Measurements from ENCODE around the gene SLAMF9.

DNA sequence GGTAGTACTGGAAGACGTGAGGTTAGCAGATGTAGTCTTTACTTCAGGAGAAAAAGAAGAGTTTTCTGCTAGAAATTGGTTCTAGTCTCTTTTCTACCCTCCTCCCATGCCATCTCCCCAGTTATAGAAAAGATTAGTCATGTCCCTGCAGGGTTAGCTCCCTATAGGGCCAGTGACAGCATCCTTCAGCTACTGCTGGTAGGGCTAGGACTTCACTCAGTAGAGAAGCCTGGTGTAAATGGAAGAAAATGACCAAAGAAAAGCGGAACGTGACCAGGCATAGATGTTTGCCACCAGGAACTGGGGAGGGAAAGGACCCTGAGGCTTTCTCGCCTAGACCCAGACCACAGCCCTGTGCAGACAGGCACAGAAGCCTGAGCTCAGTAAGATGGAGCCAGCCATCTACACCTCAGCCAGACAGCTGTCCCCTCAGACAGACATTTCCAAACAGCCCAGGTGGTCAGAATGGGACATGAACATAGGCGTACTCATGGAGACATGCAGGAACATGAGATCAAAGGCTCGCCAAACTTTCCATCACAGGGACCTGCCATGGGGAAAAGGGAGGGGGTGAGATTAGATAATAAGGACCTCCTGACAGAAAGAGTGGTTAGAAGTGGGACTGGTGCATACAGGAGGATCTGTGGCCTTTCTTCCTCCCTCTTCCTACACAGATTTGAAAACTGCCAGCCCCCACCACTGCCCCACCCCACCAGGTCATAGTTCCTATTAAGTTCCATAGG, 23.5 kb upstream of the SLAMF9 start:
- TF ChIP-seq, protein P1, sequence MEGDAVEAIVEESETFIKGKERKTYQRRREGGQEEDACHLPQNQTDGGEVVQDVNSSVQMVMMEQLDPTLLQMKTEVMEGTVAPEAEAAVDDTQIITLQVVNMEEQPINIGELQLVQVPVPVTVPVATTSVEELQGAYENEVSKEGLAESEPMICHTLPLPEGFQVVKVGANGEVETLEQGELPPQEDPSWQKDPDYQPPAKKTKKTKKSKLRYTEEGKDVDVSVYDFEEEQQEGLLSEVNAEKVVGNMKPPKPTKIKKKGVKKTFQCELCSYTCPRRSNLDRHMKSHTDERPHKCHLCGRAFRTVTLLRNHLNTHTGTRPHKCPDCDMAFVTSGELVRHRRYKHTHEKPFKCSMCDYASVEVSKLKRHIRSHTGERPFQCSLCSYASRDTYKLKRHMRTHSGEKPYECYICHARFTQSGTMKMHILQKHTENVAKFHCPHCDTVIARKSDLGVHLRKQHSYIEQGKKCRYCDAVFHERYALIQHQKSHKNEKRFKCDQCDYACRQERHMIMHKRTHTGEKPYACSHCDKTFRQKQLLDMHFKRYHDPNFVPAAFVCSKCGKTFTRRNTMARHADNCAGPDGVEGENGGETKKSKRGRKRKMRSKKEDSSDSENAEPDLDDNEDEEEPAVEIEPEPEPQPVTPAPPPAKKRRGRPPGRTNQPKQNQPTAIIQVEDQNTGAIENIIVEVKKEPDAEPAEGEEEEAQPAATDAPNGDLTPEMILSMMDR (IDR thresholded peaks at IDR 0.05; ENCODE audit: low read depth, low read length, missing input control): no peak
- no peak for TF ChIP-seq JUND (IDR thresholded peaks at IDR 0.05)
- TF ChIP-seq GABPA (IDR thresholded peaks at IDR 0.05 in 1 of 2, conservative IDR thresholded peaks at IDR 0.05 in 1 of 2): no peak
- TF ChIP-seq ATF3 (IDR thresholded peaks at IDR 0.05): no peak
- no peak for TF ChIP-seq REST (IDR thresholded peaks at IDR 0.05)
- TF ChIP-seq FOXA1 (IDR thresholded peaks at IDR 0.05): no peak
- TF ChIP-seq RAD21 (IDR thresholded peaks at IDR 0.05): no peak
- TF ChIP-seq TAF1 (conservative IDR thresholded peaks at IDR 0.05): no peak
- TF ChIP-seq ZBTB33 (IDR thresholded peaks at IDR 0.05): no peak

Measured in liver (tissue), 3 donors.